Ascending aorta (tissue), 2 donors: Measurements from ENCODE around the gene IZUMO4. TPM values are rescaled to one million over a fixed set of nuclear protein-coding genes. Genes with fewer than 3 reads are reported as not detected.

ENCODE experiments used
- DNase-seq, 2 donors: peaks; one replicate each; pipeline ENCODE4 v3.0.0-alpha.2; 2019; ENCODE audit warnings: low spot score in 2 of 2
- H3K27ac ChIP-seq, 2 donors: fragments of 200-600 bp; sonication (generic); one replicate each; pipeline ENCODE4 v1.5.1; 2016 to 2017; ENCODE audit warnings: mild to moderate bottlenecking in 1 of 2
- H3K27me3 ChIP-seq: fragments of 200-600 bp; sonication (generic); one replicate; pipeline ENCODE4 v1.5.1; 2017
- H3K36me3 ChIP-seq, 2 donors: fragments of 200-600 bp; sonication (generic); one replicate each; pipeline ENCODE4 v1.5.1; 2016
- H3K4me1 ChIP-seq, 2 donors: fragments of 200-600 bp; sonication (generic); one replicate each; pipeline ENCODE4 v1.5.1; 2016 to 2017; ENCODE audit warnings: mild to moderate bottlenecking in 1 of 2
- H3K4me3 ChIP-seq, 2 donors: fragments of 200-600 bp; sonication (generic); one replicate each; pipeline ENCODE4 v1.5.1; 2016 to 2017; ENCODE audit warnings: mild to moderate bottlenecking in 1 of 2
- H3K9me3 ChIP-seq, 2 donors: fragments of 200-600 bp; sonication (generic); one replicate each; pipeline ENCODE4 v1.5.1; 2016
- intact Hi-C: fragments of 100-400 bp; cut with DNase I; formaldehyde crosslinking; loops from one replicate; pipeline ENCODE4 v1.15.1; 2023
- total RNA-seq: library from RNA; depleted of rRNA; stranded (reverse); fragments of >200 nt; gene quantifications from one replicate; pipeline ENCODE4 v1.1.0, GENCODE V29; 2016
- TF ChIP-seq, protein P1 (sequence below), 3 experiments: fragments of 200-600 bp in 2 of 3; fragments of 450-650 bp in 1 of 3; sonication (generic) in 2 of 3; IDR thresholded peaks; one replicate each; pipeline ENCODE4 v1.5.1; 2016 to 2019; ENCODE audit warnings: antibody characterized with exemption in 3 of 3, mild to moderate bottlenecking in 1 of 3, moderate library complexity in 1 of 3

The IZUMO4 gene
- total RNA-seq, 1 donor from 2014 or later = not detected

DNA sequence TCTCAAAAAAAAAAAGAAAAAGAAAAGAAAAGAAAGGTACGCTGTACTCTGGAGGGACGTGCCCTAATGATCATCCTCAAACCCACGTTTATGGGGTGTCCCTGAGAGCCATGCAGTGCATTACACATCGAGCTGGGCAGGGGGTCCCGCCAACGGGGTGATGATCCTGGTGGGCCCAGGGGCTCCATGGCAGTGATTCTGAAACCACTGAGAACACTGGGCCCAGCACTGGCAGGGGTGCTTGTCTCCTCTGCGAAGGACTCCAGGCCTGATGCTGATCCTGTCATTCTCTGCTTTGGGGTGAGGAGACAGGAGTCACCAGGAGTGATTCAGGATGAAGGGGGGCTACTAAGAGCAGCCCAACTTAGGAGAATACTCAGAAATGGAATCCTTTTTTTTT, 19.3 kb upstream of the IZUMO4 start:
- H3K27me3 ChIP-seq = no peaks in the 10 kb centered on the region
- no peak for DNase-seq
- no peaks in the 10 kb centered on the region for H3K9me3 ChIP-seq
- TF ChIP-seq, protein P1, sequence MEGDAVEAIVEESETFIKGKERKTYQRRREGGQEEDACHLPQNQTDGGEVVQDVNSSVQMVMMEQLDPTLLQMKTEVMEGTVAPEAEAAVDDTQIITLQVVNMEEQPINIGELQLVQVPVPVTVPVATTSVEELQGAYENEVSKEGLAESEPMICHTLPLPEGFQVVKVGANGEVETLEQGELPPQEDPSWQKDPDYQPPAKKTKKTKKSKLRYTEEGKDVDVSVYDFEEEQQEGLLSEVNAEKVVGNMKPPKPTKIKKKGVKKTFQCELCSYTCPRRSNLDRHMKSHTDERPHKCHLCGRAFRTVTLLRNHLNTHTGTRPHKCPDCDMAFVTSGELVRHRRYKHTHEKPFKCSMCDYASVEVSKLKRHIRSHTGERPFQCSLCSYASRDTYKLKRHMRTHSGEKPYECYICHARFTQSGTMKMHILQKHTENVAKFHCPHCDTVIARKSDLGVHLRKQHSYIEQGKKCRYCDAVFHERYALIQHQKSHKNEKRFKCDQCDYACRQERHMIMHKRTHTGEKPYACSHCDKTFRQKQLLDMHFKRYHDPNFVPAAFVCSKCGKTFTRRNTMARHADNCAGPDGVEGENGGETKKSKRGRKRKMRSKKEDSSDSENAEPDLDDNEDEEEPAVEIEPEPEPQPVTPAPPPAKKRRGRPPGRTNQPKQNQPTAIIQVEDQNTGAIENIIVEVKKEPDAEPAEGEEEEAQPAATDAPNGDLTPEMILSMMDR (IDR thresholded peaks at IDR 0.05) = no peak
- no peaks in the 10 kb centered on the region for H3K4me1 ChIP-seq
- peaks cover 67 to 85% of the 10 kb centered on the region in 2 donors for H3K36me3 ChIP-seq
- H3K4me3 ChIP-seq = no peak overlapping the region
- intact Hi-C loops = no loop called here
- H3K27ac ChIP-seq = no peak overlapping the region

DNA sequence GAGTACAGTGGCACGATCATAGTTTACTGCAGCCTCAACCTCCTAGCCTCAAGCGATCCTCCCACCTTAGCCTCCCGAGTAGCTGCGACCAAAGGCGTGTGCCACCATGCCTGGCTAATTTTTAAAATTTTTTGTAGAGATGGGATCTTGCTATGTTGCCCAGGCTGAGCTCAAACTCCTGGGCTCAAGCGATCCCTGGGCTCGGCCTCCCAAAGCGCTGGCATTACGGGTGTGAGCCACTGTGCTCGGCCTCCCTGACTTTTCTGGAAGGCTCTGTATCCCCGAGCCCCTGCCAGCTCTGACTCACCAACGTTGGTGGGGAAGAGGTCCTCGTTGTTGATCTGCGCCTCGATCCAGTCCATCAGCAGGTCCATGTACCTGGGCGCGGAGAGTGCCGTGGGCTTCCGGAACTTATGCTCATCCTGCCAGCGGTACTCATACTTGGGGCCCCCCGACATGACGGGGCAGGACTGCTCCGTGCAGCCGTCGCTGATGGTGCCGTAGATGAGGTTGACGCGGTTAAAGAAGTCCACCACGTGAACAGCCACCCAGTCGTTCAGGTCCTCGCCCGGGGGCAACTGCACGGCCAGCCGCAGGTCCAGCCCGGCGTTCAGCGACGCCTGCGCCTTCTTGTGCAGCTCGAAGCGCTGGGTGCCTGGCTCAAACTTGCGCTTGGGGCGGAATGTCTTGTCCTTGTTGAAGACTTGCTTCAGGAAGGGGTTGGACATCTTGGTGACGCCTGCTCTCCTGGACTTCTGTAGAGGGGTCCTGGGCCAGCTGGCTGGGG, 18.7 kb upstream of the IZUMO4 start:
- no peaks in the 10 kb centered on the region for H3K4me1 ChIP-seq
- TF ChIP-seq, protein P1 (IDR thresholded peaks at IDR 0.05) = no peak
- peaks cover 61 to 80% of the 10 kb centered on the region in 2 donors for H3K36me3 ChIP-seq
- no peak overlapping the region for H3K4me3 ChIP-seq
- H3K9me3 ChIP-seq = no peaks in the 10 kb centered on the region
- H3K27me3 ChIP-seq = no peaks in the 10 kb centered on the region
- intact Hi-C loops = no loop called here
- DNase-seq = no peak
- H3K27ac ChIP-seq = no peak overlapping the region

DNA sequence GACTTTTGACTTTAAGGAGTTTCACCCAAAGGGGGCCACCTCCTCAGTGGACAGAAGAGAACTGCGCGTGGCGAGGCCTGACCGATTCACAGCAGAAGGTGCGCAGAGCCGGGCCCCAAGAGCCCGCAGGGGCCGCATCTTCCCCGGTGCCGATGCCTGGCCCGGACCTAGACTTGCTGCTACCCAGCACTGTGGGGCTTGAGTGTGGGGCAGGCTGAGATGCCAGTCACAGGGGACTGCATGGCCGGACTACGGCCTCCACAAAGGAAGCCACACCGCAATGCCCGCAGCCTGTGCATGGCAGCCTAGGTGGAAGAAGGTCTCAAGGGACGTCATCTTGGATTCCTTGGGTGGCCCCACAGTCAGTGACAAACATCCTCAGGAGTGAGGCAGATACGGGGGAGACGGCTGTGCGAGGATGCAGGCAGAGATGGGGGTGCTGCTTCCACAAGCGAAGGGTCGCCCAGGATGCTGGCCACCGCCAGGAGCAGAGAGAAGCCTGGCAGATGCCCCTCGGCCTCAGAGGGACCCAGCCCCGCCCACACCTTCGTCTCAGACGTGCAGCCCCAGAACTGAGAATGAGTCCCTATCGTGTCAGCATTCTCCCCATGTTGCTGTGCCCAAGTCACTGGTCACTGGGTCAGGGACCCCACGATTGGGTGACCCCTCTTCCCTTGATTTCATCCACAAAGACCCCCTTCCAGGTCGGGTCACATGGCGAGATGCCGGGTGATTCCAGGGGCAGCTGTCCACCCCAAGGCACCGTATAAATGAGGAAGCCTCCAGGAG, 17.4 kb upstream of the IZUMO4 start:
- Histone ChIP-seq H3K4me3 (no peak overlapping the region), H3K27ac (no peak overlapping the region), H3K36me3 (peaks cover 65 to 80% of the 10 kb centered on the region in 2 donors), H3K4me1 (no peaks in the 10 kb centered on the region), H3K27me3 (no peaks in the 10 kb centered on the region), H3K9me3 (no peaks in the 10 kb centered on the region)
- intact Hi-C loops = no loop called here
- DNase-seq = no peak
- TF ChIP-seq, protein P1 (IDR thresholded peaks at IDR 0.05) = no peak

DNA sequence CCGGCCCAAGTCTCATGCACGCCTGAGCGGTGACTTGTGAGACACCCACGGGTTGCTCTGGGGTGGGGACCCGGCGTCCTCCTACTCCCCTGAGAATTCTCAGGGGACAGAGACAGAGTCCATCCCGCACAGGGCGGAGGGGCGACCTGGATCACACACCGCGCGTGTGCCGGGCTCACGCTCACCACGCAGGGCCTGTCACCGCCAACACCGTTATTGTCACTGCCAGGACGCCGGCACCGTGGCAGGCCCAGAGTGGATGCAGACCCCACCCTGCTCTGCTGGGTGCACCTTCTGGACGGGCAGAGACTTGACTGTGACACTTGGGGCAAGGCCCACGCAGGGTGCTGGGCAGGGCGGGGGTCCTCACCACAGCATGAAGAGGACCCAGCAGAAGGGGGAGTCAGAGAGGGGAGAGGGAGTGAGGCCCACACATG, 16.8 kb upstream of the IZUMO4 start:
- TF ChIP-seq, protein P1 (IDR thresholded peaks at IDR 0.05) = no peak
- DNase-seq = no peak
- Histone ChIP-seq H3K4me3 (no peak overlapping the region), H3K36me3 (peaks cover 63 to 79% of the 10 kb centered on the region in 2 donors), H3K9me3 (no peaks in the 10 kb centered on the region), H3K27me3 (no peaks in the 10 kb centered on the region), H3K4me1 (no peaks in the 10 kb centered on the region), H3K27ac (no peak overlapping the region)
- intact Hi-C loops = no loop called here

DNA sequence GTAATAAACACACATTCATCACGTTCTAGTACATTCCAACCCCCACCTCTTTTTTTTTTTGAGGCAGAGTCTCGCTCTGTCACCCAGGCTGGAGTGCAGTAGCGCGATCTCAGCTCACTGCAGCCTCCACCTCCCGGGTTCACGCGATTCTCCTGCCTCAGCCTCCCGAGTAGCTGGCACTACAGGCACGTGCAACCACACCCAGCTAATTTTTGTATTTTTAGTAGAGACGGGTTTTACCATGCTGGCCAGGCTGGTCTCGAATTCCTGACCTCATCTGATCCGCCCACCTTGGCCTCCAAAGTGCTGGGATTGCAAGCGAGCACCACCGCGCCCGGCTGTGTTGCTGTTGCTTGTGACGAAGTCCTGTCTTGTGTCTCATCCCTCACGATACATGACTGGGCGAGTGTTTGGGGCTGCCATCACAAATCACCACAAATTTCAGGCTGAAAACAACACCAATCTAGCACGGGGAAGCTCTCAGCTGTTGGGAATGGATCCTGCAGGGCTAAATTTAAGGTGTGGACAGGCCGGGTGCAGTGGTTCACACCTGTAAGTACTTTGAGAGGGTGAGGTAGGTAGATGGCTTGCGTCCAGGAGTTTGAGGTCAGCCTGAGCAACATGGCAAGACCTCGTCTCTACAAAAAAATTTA, 16.3 kb upstream of the IZUMO4 start:
- H3K27me3 ChIP-seq = no peaks in the 10 kb centered on the region
- intact Hi-C loops = no loop called here
- no peak overlapping the region for H3K27ac ChIP-seq
- peaks cover 60 to 73% of the 10 kb centered on the region in 2 donors for H3K36me3 ChIP-seq
- TF ChIP-seq, protein P1 (IDR thresholded peaks at IDR 0.05) = no peak
- no peaks in the 10 kb centered on the region for H3K4me1 ChIP-seq
- H3K9me3 ChIP-seq = no peaks in the 10 kb centered on the region
- H3K4me3 ChIP-seq = no peak overlapping the region
- DNase-seq = no peak
